ENCODE measurements around the gene RABEP2.

Gene RABEP2

GRCh38 chr16:28910086-28911031, 14.7 kb downstream of the RABEP2 start:
- no peak for TF ChIP-seq CTCF (IDR thresholded peaks at IDR 0.05)
- H3K27ac Mint-ChIP-seq: peak overlapping the region; percentile 80

GRCh38 chr16:28905800-28906372, 19.2 kb downstream of the RABEP2 start:
- Mint-ChIP-seq H3K27me3 (ENCODE audit: low read depth, poor library complexity) (peaks cover 3% of the 10 kb centered on the region), H3K36me3 (ENCODE audit: low read depth) (no peaks in the 10 kb centered on the region), H3K9me3 (no peaks in the 10 kb centered on the region), H3K4me1 (peaks cover 10% of the 10 kb centered on the region), H3K27ac (peak overlapping the region; percentile 83), H3K4me3 (no peak overlapping the region)
- no peak for TF ChIP-seq CTCF (IDR thresholded peaks at IDR 0.05)
- DNase-seq: no peak

More at GRCh38 chr16:28910086-28911031, 14.7 kb downstream of the RABEP2 start:
- no peak for DNase-seq
- Mint-ChIP-seq H3K4me3 (no peak overlapping the region), H3K36me3 (ENCODE audit: low read depth) (peaks cover 17% of the 10 kb centered on the region), H3K9me3 (no peaks in the 10 kb centered on the region), H3K4me1 (peaks cover 6% of the 10 kb centered on the region), H3K27me3 (ENCODE audit: low read depth, poor library complexity) (no peaks in the 10 kb centered on the region)

GRCh38 chr16:28905229-28905754, 19.7 kb downstream of the RABEP2 start:
- no peak for DNase-seq
- Mint-ChIP-seq H3K4me1 (peaks cover 14% of the 10 kb centered on the region), H3K9me3 (no peaks in the 10 kb centered on the region), H3K27ac (peak overlapping the region; percentile 90), H3K27me3 (ENCODE audit: low read depth, poor library complexity) (peaks cover 3% of the 10 kb centered on the region), H3K36me3 (ENCODE audit: low read depth) (no peaks in the 10 kb centered on the region), H3K4me3 (no peak overlapping the region)
- no peak for TF ChIP-seq CTCF (IDR thresholded peaks at IDR 0.05)

- H3K36me3 Mint-ChIP-seq (ENCODE audit: low read depth): no peaks in the 10 kb centered on the region
- H3K27me3 Mint-ChIP-seq (ENCODE audit: low read depth, poor library complexity): peaks cover 3% of the 10 kb centered on the region
- peaks cover 11% of the 10 kb centered on the region for H3K4me1 Mint-ChIP-seq
- H3K9me3 Mint-ChIP-seq: no peaks in the 10 kb centered on the region
- DNase-seq: no peak
- H3K27ac Mint-ChIP-seq: peak overlapping the region; percentile 90
- no peak overlapping the region for H3K4me3 Mint-ChIP-seq
- no peak for TF ChIP-seq CTCF (IDR thresholded peaks at IDR 0.05)
These were observed 20.2 kb downstream of the RABEP2 start for GRCh38 chr16:28904828-28905227.

- no peaks in the 10 kb centered on the region for H3K9me3 Mint-ChIP-seq
- no peaks in the 10 kb centered on the region for H3K36me3 Mint-ChIP-seq (ENCODE audit: low read depth)
- H3K4me1 Mint-ChIP-seq: peaks cover 11% of the 10 kb centered on the region
- no peak overlapping the region for H3K4me3 Mint-ChIP-seq
- no peak for DNase-seq
- TF ChIP-seq CTCF (IDR thresholded peaks at IDR 0.05): no peak
- peak overlapping the region; percentile 79 for H3K27ac Mint-ChIP-seq
- H3K27me3 Mint-ChIP-seq (ENCODE audit: low read depth, poor library complexity): peaks cover 3% of the 10 kb centered on the region
These were observed 20.7 kb downstream of the RABEP2 start for GRCh38 chr16:28904363-28904762.

Measured in nephron progenitor cell (in vitro differentiated cells).